Effector CD8-positive, alpha-beta T cell (primary cell): ENCODE measurements around the gene DENND5B.
"Not testable (repeated sequence)": the region's sequence is repeated elsewhere in the genome, so short reads cannot be mapped to it uniquely, and the experiment has no call there.

Experiments
- DNase-seq: peaks from one replicate; lab custom pipeline; 2025; lab: John Stamatoyannopoulos, UW

DENND5B gene

GRCh38 chr12:31377210-31377609, 213.7 kb downstream of the DENND5B start:
- not testable (repeated sequence) for DNase-seq

- not testable (repeated sequence) for DNase-seq
These were observed 215.5 kb downstream of the DENND5B start for GRCh38 chr12:31375422-31375821.

GRCh38 chr12:31371256-31371620, 219.7 kb downstream of the DENND5B start:
- no peak for DNase-seq

- no peak for DNase-seq
These were observed 220.2 kb downstream of the DENND5B start for GRCh38 chr12:31370531-31371255.

GRCh38 chr12:31369712-31370521, 221.0 kb downstream of the DENND5B start:
- DNase-seq: no peak

- no peak for DNase-seq
These were observed 222.1 kb downstream of the DENND5B start for GRCh38 chr12:31368666-31369361.

- no peak for DNase-seq
These were observed 224.8 kb downstream of the DENND5B start for GRCh38 chr12:31366104-31366621.

GRCh38 chr12:31363831-31364230, 227.1 kb downstream of the DENND5B start:
- DNase-seq: no peak

GRCh38 chr12:31363416-31363809, 227.5 kb downstream of the DENND5B start:
- no peak for DNase-seq

- DNase-seq: no peak
These were observed 228.0 kb downstream of the DENND5B start for GRCh38 chr12:31362759-31363415.

GRCh38 chr12:31362115-31362758, 228.7 kb downstream of the DENND5B start:
- DNase-seq: no peak

GRCh38 chr12:31361730-31362114, 229.2 kb downstream of the DENND5B start:
- DNase-seq: no peak

- DNase-seq: no peak
These were observed 235.2 kb downstream of the DENND5B start for GRCh38 chr12:31355747-31356107.

GRCh38 chr12:31353750-31354708, 236.9 kb downstream of the DENND5B start:
- DNase-seq: no peak

GRCh38 chr12:31346267-31346666, 244.7 kb downstream of the DENND5B start:
- DNase-seq: no peak

- no peak for DNase-seq
These were observed 247.8 kb downstream of the DENND5B start for GRCh38 chr12:31343139-31343538.

- DNase-seq: no peak
These were observed 248.7 kb downstream of the DENND5B start for GRCh38 chr12:31342286-31342685.

GRCh38 chr12:31339831-31340622, 250.9 kb downstream of the DENND5B start:
- no peak for DNase-seq

GRCh38 chr12:31337952-31338351, 253.0 kb downstream of the DENND5B start:
- no peak for DNase-seq
